HG03025 (cell line): Measurements from ENCODE around the gene GRIP1.

Experiments
- ATAC-seq: cut with Tn5 transposase; IDR thresholded peaks from one replicate; pipeline ENCODE4 v1.9.1; 2021; ENCODE audit warnings: mild to moderate bottlenecking, moderate library complexity; ENCODE audit not compliant: unreplicated experiment, low FRiP score

GRIP1 gene

DNA sequence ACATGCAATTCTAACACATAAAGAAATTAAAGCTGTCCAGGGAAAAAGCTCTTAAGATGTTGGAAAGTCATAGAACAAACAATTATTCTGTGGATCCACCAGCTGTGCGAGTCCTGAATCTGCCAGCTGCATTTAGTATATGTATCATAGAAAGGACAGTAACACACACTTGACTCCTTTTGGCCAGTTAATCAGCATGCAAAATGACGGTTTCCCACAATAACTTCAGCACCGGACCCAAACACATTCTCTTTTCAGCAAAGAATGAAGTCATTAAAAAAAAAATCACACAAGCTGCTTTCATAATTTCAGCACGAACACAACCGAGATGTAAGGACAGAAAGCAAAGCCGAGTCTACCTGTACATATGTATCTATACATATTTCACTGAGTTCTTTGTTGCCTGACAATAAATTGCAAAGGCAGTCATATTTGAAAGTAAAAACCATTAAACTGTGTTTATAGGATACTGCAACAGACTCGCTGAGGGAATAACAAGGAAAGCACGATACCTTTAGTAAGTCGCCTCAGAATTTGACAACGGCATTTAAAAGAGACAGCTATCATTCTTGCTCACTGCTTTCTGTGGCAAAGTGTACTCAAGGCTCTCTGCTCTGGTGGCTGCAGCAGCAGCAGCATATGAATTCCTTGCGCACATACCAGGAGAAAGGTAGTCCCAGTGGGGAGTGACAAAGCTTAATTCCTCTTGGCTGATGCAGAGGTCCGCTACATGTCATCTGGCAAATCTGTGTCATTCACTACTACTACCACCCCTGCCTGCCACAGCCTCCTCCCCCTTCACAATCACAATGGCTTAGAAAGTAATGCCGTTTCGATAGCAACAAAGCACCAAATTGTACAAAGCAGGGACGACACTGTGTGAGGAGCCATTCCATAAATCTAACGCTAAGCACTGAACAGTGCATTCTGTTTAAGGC lies at the start of gene GRIP1:
Gene GRIP1 (minus strand): TSS at position 739 of the 938 bp plus-strand sequence. CDS start 172 bp downstream, at position 567.
- ATAC-seq = no peak

GRCh38 chr12:66726556-66726955 lies 47.7 kb upstream of the GRIP1 start:
- ATAC-seq = no peak

- no peak for ATAC-seq
These were observed 46.2 kb upstream of the GRIP1 start for GRCh38 chr12:66725031-66725430.

GRCh38 chr12:66724616-66725015 lies 45.7 kb upstream of the GRIP1 start:
- ATAC-seq = no peak

- ATAC-seq = no peak
These were observed 45.1 kb upstream of the GRIP1 start for GRCh38 chr12:66724026-66724425.

DNA sequence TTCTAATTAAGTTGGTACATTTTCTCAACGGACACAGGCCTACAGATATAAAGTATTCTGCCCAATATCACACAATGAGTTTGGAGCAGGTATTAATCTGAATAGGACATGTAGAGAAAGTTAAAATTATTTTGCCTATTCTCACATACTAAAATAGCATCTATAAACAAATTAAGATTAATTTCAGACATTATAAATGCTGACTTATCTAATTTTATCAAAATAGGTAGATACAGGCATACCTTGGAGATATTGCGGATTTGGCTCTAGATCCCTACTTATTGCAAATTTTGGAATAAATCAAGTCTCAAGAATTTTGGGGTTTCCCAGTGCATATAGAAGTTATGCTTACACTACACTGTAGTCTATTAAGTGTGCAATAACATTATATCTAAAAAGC lies 41.0 kb upstream of the GRIP1 start:
- ATAC-seq = no peak

DNA sequence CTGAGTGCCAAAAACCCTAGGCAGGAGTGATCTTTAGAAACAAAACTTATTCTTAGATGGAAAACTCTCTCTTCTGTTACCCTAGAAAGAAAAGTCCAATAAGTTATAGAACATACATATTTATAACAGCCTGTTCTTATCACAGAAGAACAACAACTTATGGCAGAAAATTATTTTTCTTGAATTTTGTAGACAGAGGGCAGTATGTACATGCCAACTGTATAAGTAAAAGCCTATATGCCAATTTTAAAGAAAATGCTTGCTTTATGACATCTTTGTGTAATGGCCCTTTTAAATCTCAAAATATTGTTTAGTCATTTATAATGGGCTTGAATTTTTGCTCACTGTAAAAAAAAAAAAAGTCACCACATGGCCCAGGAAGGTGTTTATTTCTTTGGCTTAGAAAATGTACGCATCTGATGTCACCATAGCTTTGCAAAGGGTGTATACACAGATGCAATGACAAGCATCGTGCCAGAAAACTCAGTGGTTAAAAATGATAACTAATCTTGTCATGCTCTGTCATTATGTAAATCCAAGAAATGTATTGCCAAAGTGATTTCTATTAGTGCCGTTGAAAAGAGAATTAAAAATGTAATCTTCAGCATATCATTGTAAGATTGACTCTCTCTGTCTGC lies 38.3 kb upstream of the GRIP1 start:
- ATAC-seq = no peak

DNA sequence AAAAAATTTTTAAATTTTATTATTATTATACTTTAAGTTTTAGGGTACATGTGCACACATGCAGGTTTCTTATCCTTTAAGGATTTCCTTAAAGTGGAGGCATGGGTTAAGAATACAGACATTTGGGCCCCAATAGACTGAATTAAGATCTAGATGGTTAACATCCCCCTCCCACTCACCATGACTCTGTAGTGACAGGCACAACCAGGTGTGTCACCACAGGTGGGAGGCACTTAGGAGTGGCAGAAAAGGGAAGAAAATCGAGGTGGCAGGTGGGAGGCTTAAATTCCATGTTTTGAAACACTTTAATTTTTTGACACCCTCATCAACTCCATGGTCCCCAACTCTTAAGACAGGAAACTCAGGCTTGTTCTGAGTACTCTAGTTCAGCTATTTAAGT lies 37.6 kb upstream of the GRIP1 start:
- no peak for ATAC-seq

DNA sequence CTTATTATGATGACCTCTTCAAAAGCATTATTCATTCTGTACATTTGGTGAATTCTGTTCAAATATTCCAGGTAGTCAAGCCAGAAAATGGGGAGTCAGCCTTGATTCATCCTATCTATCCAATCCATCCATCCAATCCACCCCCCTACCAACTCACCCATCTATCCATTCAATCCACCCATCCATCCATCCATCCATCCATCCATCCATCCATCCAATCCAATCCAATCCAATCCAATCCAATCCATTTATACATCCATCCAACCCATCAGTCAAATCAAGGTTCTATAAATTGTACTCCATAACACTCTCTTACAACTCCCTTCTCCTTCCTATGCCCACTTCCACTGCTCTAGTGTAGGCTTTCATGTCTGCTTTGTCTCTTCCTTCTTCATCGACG lies 35.8 kb upstream of the GRIP1 start:
- no peak for ATAC-seq

DNA sequence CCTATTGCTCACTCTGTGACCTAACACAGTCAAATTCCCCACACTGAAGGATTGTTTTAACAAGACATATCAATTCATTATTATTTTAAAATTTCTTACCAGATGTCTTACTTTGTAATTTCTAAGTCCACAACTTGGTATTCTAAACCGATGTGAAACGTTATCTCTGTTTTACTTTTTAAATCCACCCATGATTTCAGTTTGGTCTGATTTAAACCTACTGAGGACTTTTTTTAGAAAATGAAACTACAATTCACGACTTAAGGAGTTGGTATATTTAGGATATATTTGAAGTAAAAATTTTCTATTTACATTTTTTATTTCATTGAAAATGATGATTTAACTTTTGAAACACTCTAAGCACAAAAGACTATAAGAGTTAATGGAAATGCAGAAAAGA lies 35.1 kb upstream of the GRIP1 start:
- no peak for ATAC-seq

- no peak for ATAC-seq
These were observed 31.0 kb upstream of the GRIP1 start for GRCh38 chr12:66709893-66710292.

- no peak for ATAC-seq
These were observed 30.5 kb upstream of the GRIP1 start for GRCh38 chr12:66709457-66709773.

DNA sequence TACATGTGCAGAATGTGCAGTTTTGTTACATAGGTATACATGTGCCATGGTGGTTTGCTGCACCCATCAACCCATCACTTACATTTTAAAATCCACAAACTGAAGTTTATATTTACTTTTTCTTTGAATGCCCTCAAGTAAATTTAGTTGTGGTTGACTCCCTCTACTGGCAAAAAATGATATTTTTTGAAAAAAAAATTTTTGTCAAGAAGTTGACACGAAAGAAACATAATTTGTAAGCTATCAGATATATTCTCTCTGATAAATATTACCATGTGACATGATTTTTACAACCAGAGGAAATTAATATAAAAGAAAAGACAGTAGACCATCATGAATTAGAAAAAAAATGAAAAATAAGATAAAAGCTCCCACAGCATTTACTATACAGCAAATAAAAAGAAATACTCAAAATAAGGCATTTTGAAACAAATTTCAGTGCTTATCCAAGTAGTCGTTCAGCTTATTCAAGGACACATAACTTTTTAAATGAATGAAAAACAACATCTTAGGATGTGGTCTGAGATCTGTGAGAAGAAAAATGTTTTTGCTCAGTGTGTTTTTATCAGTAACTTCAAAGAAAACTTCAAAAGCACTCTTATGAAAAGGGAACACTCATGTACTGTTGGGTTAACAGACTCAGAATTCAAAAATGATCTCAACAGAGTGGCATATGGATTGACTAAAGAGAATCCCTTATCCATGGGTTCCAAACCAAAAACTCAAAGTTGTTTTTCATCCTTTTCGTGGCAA lies 30.0 kb upstream of the GRIP1 start:
- no peak for ATAC-seq

- no peak for ATAC-seq
These were observed 28.3 kb upstream of the GRIP1 start for GRCh38 chr12:66707002-66707697.

DNA sequence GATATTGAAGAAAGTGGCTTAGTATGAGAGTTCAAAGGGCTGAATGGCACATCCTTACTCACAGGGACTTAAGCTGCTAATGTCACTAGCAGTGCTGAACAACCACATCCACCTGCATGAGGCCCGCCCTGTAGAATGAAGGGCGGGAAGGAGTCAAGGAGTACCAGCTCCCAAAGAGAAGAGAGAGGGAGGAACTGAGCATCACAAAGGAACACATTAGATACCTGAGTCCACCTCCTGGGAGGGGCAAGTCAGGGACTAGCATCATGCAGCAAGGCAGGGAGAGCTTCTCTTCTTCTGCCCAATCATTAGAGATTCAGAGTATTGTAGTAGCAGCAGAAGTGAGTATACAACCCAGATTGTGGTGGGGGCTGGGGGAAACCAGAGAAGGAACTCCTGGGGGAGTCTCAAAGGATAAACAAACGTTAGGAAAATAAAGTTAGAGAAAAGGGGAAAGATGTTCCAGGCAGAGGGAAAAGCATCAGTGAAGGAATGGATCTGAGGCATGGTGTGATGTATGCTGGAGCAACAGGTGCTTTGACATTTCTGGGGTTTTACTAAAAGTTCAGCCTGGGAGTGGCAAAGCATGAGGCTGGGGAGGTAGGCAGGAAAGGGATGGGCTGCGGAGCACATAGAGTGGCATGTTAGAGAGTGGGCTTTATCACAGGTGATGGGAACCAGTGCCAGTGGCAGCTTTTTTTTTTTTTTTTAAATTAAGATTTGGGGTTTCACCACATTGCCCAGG lies 21.0 kb upstream of the GRIP1 start:
- ATAC-seq = no peak

- no peak for ATAC-seq
These were observed 19.7 kb upstream of the GRIP1 start for GRCh38 chr12:66698558-66698957.

DNA sequence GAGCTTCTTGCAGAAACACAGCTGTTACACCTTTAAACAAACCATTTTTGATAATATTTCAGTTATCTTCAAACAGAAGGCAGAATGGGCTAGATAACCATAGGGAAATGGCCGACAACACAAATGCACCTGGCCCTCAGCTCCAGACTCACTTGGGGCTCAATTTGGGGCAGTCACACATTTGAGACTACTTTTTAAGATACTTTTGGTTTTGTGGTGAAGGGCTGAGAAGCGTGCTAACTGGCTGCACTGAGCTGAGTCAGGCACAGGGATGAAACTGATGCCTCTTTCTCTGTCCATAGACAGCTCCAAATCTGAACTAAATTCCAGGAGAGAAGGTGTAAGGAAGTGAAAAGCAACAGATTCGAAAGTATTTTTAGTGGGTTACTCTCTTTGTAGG lies 18.5 kb upstream of the GRIP1 start:
- ATAC-seq = peak; percentile 57

GRCh38 chr12:66694666-66695613 lies 16.1 kb upstream of the GRIP1 start:
- ATAC-seq = no peak
